HG02970 (cell line): ENCODE measurements around the gene SYP.
"Not testable (repeated sequence)": the region's sequence is repeated elsewhere in the genome, so short reads cannot be mapped to it uniquely, and the experiment has no call there.

Source experiments
- ATAC-seq: cut with Tn5 transposase; IDR thresholded peaks from one replicate; pipeline ENCODE4 v1.9.1; 2021; ENCODE audit warnings: mild to moderate bottlenecking, moderate library complexity, moderate number of reproducible peaks; ENCODE audit not compliant: unreplicated experiment, low FRiP score

The SYP gene

GRCh38 chrX:49147936-49148335 is 52.1 kb downstream of the SYP start:
- ATAC-seq, result no peak

DNA sequence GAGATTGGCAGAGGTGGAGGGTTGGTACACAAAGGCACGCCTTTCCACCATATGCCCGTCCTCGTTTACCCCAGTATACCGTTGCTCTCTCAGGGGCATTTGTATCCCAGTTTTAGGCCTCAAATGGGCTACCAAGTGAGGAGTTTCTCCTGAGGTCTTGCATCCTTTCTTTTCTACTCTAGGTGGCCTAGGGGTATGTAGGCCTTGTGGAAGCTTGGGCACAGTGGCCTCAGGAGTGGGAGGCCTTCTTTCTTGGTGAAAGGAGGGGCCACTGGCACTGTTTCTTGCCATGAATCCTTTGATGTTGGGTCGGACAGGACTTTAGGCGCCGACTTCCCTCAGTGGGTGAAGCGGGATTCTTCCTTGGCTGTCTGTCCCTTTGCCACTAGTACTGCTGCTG is 52.7 kb downstream of the SYP start:
- ATAC-seq, result no peak

- not testable (repeated sequence) for ATAC-seq
These were observed 56.8 kb downstream of the SYP start for GRCh38 chrX:49143154-49143553.

DNA sequence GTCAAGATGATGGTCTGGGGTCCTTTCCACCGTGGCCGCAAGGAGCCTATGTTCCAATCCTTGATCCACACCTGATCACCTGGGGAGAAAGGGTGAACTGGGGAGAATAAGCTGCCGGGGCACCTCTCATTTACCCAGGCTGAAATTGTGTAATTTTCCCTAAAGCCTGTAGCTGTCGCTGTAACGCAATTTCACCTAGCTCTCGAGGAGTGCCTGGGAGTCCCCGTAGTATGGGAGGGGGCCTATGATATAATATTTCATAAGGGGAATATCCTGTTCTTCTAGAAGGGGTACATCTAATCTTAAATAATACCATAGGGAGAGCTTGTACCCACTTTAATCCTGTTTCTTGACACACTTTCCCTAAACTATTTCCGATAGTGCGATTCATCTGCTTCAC is 57.7 kb downstream of the SYP start:
- ATAC-seq, result not testable (repeated sequence)

DNA sequence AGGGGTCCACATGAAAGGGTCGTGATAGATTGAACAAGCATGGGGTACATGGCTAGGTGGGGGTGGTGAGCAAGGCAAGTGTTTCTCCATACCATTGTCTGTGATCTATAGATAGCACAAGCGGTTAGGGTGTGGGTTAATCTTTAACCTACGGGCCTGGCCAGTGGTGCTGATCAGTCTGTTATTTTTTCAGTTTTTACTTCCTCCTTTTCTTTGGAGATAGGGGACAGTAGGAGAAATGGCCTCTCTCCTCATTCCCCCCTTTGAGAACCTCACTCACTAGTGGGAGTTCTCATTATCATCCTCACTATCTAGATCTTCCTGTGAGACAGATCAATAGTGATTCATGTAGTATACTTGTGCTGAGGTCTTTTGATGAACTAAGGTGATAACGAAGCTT is 60.3 kb downstream of the SYP start:
- ATAC-seq, result no peak
